Measurements from ENCODE around the gene S100A13.

S100A13 gene

GRCh38 chr1:153629343-153629665 lies 2.0 kb upstream of the S100A13 start:
- Histone ChIP-seq H3F3A (ENCODE audit: insufficient read depth) (peaks cover under 1% of the 10 kb centered on the region; the same call in 1 of the 2 replicates), H3K4me3 (ENCODE audit: insufficient read depth, low read length, poor library complexity, severe bottlenecking) (no peak overlapping the region), H3K27me3 (ENCODE audit: low read length) (no peaks in the 10 kb centered on the region), H3K27ac (ENCODE audit: low read depth, low read length) (no peak overlapping the region), H3K9ac (ENCODE audit: low read length) (no peak overlapping the region), H4K20me1 (ENCODE audit: low read depth, low read length) (no peaks in the 10 kb centered on the region), H3K9me2 (replicated peaks; ENCODE audit: insufficient read depth, low read length) (no peaks in the 10 kb centered on the region), H3K36me3 (ENCODE audit: low read length) (no peaks in the 10 kb centered on the region), H3K79me2 (ENCODE audit: insufficient read depth, low read length) (peaks cover 3% of the 10 kb centered on the region), H2AFZ (ENCODE audit: low read depth, low read length, severe bottlenecking) (no peak overlapping the region), H3K9me3 (ENCODE audit: insufficient read depth, low read length) (no peaks in the 10 kb centered on the region), H3K4me2 (ENCODE audit: low read depth, low read length, poor library complexity, severe bottlenecking) (no peak overlapping the region)
- TF ChIP-seq EZH2phosphoT487 (conservative IDR thresholded peaks at IDR 0.05; ENCODE audit: low read length) (no peak), CTCF (IDR thresholded peaks at IDR 0.05; ENCODE audit: insufficient read depth, low read length, poor library complexity, severe bottlenecking) (no peak)

- no peaks in the 10 kb centered on the region for H3F3A ChIP-seq (ENCODE audit: insufficient read depth)
- H3K9me3 ChIP-seq (ENCODE audit: insufficient read depth, low read length): no peaks in the 10 kb centered on the region
- TF ChIP-seq CTCF (IDR thresholded peaks at IDR 0.05; ENCODE audit: insufficient read depth, low read length, poor library complexity, severe bottlenecking) (no peak), EZH2phosphoT487 (conservative IDR thresholded peaks at IDR 0.05; ENCODE audit: low read length) (no peak)
- no peaks in the 10 kb centered on the region for H3K9me2 ChIP-seq (replicated peaks; ENCODE audit: insufficient read depth, low read length)
- H3K27ac ChIP-seq (ENCODE audit: low read depth, low read length): no peak overlapping the region
- H3K9ac ChIP-seq (ENCODE audit: low read length): no peak overlapping the region
- no peak overlapping the region for H3K4me2 ChIP-seq (ENCODE audit: low read depth, low read length, poor library complexity, severe bottlenecking)
- no peak overlapping the region for H3K4me3 ChIP-seq (ENCODE audit: insufficient read depth, low read length, poor library complexity, severe bottlenecking)
- H3K36me3 ChIP-seq (ENCODE audit: low read length): no peaks in the 10 kb centered on the region
- H2AFZ ChIP-seq (ENCODE audit: low read depth, low read length, severe bottlenecking): no peak overlapping the region
- H4K20me1 ChIP-seq (ENCODE audit: low read depth, low read length): no peaks in the 10 kb centered on the region
- no peaks in the 10 kb centered on the region for H3K27me3 ChIP-seq (ENCODE audit: low read length)
- no peaks in the 10 kb centered on the region for H3K79me2 ChIP-seq (ENCODE audit: insufficient read depth, low read length)
These were observed 1.5 kb upstream of the S100A13 start for GRCh38 chr1:153628638-153629342.

GRCh38 chr1:153627715-153628626 lies 666 bp upstream of the S100A13 start, which contains the start of gene S100A1:
S100A1 (plus strand) TSS chr1:153628434; CDS start chr1:153630522, 2,088 bp downstream.
- H3K9ac ChIP-seq (ENCODE audit: low read length): no peak within 1 kb of the TSS
- no peaks in the 10 kb centered on the region for H3K79me2 ChIP-seq (ENCODE audit: insufficient read depth, low read length)
- no peaks in the 10 kb centered on the region for H3K9me3 ChIP-seq (ENCODE audit: insufficient read depth, low read length)
- no peak within 1 kb of the TSS for H3K27ac ChIP-seq (ENCODE audit: low read depth, low read length)
- H3K27me3 ChIP-seq (ENCODE audit: low read length): no peaks in the 10 kb centered on the region
- no peak within 1 kb of the TSS for H2AFZ ChIP-seq (ENCODE audit: low read depth, low read length, severe bottlenecking)
- H3K9me2 ChIP-seq (replicated peaks; ENCODE audit: insufficient read depth, low read length): no peaks in the 10 kb centered on the region
- H3K36me3 ChIP-seq (ENCODE audit: low read length): no peaks in the 10 kb centered on the region
- no peak within 1 kb of the TSS for H3K4me2 ChIP-seq (ENCODE audit: low read depth, low read length, poor library complexity, severe bottlenecking)
- no peak for TF ChIP-seq EZH2phosphoT487 (conservative IDR thresholded peaks at IDR 0.05; ENCODE audit: low read length)
- no peaks in the 10 kb centered on the region for H3F3A ChIP-seq (ENCODE audit: insufficient read depth)
- H4K20me1 ChIP-seq (ENCODE audit: low read depth, low read length): no peaks in the 10 kb centered on the region
- H3K4me3 ChIP-seq (ENCODE audit: insufficient read depth, low read length, poor library complexity, severe bottlenecking): no peak within 1 kb of the TSS
